GM12865 (cell line): Measurements from ENCODE around the gene DCDC2C.

ENCODE experiments used
- DNase-seq: peaks from one replicate; pipeline ENCODE4 v3.0.0; 2010; ENCODE audit warnings: low read depth
- H3K4me3 ChIP-seq: 2 replicates; pipeline ENCODE4 v1.5.1; 2011; ENCODE audit warnings: mild to moderate bottlenecking, low read depth, low read length, control low read depth
- CTCF ChIP-seq: IDR thresholded peaks from 2 replicates; pipeline ENCODE4 v1.5.1; 2011; ENCODE audit warnings: low read length, control low read depth, low read depth, inconsistent platforms; ENCODE audit not compliant: insufficient read depth; ENCODE audit errors: missing control alignments

DCDC2C gene

GRCh38 chr2:3709225-3709624, 5.8 kb downstream of the DCDC2C start:
- no peak for TF ChIP-seq CTCF
- no peak for DNase-seq
- no peak overlapping the region for H3K4me3 ChIP-seq

- TF ChIP-seq CTCF: no peak
- no peak overlapping the region for H3K4me3 ChIP-seq
- no peak for DNase-seq
Measured at GRCh38 chr2:3712424-3712823, 9.0 kb downstream of the DCDC2C start.

- no peak for DNase-seq
- no peak overlapping the region for H3K4me3 ChIP-seq
- no peak for TF ChIP-seq CTCF
Measured at GRCh38 chr2:3712831-3713503, 9.6 kb downstream of the DCDC2C start.

- no peak for TF ChIP-seq CTCF
- no peak overlapping the region for H3K4me3 ChIP-seq
- no peak for DNase-seq
Measured at GRCh38 chr2:3718679-3719078, 15.3 kb downstream of the DCDC2C start.

GRCh38 chr2:3725002-3725401, 21.6 kb downstream of the DCDC2C start:
- no peak for DNase-seq
- TF ChIP-seq CTCF: no peak
- H3K4me3 ChIP-seq: no peak overlapping the region

GRCh38 chr2:3725458-3726250, 22.3 kb downstream of the DCDC2C start:
- no peak overlapping the region for H3K4me3 ChIP-seq
- TF ChIP-seq CTCF: no peak
- DNase-seq: no peak
